Dedifferentiated amniotic fluid mesenchymal stem cell (primary cell): Measurements from ENCODE around the gene CRTC1.

Experiments
- DNase-seq: peaks from one replicate; pipeline ENCODE4 v3.0.0-alpha.2; 2016; ENCODE audit errors: extremely low spot score

The CRTC1 gene

DNA sequence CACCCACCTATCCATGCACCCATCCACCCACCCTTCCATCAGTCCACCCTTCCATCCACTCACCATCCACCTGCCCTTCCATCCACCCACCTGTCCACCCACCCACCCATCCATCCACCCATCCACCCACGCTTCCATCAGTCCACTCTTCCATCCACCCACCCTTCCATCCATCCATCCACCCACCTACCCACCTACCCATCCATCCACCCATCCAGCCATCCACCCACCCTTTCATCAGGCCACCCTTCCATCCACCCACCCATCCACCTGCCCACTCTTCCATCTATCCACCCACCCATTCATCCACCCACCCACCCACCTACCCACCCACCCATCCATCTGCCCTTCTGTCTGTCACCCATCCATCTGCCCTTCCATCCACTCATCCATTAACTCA is 29.6 kb upstream of the CRTC1 start:
- no peak for DNase-seq

DNA sequence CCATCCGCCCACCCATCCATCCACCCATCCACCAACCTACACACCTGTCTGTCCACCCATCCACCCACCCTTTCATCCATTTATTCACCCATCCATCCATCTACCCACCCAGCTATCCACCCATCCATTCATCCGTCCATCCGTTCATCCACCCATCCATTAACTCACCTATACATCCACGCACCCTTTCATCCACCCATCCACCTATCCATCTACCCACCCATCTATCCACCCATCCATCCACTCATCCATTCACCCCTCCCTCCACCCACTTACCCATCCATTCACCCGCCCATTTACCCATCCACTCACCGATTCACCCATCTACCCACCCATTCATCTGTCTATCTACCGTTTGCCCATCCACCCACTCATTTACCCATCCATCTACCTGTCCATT is 29.0 kb upstream of the CRTC1 start:
- DNase-seq, result no peak

DNA sequence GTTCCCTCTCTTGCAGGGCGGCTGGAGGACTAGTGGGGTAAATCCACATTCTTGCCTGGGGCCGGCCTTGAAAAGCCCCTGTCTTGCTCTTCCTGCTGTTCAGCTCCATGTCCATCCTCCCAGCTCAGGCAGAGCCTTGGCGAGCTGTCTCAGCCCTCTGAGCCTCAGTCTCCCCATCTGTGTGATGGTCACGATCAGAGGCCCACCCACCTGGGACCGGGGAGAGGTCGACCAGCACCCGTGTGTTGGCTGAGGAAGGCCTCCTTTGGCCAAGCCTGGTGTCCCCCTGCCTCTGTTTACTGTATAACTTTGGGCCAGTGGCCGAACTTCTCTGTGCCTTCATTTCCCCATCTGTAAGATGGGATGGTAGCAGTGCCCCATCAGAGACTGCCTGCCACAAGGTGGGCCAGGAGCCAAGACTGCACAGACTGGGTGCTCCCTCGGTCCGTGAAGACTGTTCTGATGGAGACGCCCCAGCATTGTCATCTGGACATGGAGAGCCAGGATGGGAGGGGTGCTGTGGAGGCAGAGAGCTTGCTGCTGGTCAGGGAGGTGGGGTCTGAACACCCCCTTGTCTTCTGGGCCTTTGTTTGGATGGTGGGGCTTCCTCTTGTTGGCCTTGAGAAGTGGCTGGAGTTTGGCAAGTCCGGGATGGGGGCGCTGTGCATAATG is 28.2 kb upstream of the CRTC1 start:
- no peak for DNase-seq

DNA sequence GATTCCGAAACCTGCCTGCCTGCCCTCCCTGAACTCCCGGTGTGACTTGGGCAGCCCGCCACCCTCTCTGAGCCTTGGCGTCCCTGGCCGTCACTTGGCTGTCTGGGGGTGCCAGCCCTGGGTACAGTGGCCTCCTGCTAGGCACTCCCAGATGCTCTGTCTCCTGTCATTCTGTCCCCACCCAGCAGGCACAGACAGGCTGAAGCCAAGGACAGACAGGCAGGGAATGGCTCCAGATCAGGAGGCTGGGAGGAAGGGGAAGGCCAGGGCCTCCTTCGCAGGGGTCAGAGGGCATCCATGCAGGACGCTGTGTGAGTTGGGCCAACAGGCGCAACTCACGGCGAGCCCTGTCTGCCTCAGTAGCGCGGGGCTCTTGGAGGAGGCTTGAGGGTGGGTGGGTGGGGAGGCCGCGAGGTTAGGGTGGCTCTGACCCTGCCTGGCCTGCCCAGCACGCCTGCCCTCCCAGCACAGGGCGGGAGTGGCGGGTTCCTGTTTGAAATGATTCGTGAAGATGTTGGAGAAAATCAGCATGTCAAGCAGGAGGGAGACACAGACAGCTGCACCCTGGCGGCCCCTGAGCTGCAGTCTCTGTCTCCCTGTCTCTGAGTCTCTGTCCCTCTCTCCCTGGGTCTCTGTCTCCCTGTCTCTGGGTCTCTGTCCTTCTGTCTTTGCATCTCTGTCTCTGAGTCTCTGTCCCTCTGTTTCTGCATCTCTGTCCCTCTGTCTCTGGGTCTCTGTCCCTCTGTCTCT is 27.0 kb upstream of the CRTC1 start:
- DNase-seq, result no peak

DNA sequence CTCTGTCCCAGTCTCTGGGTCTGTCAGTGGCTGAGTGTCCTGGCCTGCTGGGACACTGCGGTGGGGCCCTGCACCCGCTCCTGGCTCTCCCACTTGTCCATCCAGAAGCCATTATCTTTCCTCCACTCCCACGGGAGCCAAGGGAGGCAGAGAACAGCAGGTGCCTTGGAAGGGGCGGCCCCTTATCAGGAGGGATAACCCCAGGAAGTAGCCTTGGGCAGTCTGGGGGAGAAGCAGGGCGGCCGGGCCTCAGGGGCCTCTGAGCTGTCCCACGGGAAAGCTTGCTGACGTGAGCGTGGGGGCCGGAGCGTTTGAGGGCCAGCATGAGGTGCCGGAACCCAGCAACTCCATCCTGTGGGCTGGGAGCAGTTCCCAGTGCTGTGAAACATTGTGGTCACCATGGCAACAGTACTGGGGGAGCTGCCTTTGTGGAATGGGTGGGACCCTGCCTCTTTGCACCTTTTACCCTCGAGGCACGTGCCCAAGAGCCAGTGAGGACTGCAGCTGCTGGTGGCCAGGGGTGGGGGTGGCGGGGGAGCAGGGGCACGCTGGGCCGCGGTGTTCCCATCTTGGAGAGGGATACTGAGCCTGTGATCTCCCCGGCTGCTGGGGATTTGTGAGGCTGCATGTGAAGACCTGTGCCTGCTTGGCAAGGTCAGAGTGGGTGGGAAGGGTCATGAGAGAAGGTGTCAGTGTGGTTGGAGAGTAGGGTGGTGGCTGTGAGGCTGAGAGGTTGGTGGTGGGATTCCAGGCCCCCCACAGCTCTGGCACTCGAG is 25.7 kb upstream of the CRTC1 start:
- no peak for DNase-seq

DNA sequence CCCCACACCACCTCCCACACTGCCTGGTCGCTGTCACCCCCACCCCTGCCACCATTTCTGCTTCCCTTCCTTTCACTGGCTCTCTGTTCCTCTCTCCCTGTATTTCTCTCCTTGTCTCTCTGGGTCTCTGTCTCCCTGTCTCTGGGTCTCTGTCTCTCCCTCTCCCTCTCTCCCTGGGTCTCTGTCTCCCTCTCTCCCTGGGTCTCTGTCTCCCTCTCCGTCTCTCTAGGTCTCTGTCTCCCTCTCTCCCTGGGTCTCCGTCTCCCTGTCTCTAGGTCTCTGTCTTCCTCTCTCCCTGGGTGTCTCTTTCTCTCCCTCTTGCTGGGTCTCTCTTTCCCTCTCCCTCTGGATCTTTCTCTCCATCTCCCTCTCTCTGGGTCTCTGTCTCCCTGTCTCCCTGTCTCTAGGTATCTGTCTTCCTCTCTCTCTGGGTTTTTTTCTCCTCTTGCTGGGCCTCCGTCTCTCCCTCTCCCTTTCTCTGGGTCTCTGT is 25.1 kb upstream of the CRTC1 start:
- DNase-seq, result no peak

DNA sequence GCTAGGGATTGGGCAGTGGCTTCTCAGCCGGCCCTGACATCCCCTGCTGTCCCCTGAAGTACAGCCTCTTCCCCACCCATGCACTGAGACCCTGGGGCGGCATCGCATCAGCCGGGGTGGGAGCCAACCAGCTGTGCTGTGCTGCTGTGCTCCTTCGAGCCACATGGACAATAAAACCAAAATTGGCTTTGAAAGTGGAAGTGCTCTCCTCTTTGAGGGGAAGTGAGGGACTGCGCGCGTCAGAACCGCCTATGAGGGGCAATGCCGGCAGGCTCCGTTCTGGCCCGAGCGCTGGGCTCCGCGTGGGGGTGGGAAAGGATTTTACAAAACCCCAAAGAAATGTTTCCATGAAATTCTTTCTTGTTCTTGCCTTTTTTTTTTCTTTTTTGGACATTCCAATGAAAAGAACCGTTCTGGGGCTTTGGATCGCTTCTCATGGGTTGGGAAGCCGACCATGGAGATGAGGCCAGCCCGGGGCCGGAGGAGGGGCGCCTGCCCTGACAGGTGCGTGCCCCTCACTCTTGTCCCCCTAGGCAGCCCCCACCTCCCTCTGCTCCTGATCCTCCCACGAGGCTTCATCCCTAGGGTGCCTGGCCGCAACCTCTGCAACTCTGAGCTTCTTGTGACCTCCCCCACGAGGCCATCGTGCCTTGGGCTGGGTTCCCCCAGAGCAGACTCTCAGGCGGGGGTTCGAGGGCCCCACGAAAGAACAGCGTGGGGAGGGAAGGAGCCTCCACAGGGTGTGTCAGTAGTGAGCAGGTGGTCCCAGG is 24.0 kb upstream of the CRTC1 start:
- DNase-seq, result no peak

DNA sequence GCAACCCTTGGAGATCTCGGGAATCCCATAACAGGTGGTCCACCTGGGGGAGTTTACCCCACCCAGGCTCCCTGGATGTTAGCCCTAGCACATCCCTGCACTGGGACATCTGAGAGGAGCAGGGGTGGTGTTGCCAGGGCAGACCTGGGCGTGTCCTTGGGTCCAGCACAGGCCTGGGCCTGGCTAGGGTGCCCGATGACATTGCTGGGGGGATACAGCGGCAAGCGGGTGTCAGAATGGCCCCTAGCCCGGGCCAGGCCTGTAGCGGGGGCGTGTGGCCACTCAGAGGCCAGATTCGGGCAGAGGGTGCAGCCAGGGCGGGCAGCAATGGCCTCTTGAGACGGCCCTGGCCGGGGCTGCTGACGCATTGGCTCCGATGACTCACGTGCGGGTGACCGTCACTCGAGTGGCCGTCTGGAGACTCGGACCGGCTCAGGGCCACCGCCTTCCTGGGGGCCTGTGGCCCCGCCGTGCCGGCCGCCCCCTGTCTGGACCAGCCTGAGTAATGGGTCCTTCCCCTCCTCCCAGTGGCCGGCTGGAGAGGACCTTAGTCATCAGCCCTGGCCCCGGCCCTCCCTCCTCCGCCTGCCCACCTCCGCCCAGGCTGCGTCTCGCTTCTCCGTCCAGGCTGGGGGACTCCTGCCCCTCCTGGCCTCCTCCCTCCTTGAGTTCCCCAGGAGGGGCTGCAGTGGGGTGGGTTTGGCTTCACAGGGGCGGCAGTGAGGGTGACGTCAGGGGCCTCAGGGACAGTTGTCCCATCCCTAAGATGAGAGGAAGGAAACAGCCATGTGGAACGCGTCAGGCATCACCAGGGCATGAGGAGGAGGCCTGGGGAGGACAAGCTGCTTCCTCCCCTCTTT is 23.2 kb upstream of the CRTC1 start:
- DNase-seq, result no peak

DNA sequence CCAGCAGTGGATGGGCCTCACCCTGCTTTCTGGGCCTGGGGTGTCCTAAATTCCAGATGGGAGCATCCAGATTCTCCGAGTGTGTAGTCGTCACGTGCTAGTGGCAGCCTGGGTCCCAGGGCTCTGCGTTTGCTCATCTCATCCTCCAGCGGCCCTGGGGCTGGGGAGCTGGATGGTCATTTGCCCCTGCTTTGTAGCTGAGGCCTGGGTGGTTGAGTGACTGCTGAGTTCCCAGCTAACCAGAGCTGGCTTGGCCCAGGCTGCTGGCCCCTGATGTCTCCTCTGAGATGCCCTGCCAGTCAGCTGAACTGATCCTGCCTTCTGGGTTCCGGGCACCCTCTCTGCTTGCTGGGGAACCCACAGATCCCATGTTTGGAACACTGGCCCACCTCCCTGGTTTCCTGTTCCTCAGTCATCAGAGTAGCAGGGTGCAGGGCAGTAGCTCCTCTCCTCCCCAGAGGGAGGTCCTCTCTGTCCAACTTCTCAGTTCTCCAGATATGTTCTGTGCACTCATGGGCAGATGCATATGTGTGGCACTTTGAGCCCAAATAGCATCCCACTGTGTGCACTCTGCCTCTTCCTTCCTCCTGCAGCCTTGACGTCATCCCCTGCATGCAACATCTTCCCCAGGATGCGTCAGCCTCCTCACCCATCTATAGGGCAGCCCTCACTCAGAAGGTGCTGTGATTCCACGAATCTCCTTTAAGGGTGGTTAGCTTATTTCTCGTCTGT is 22.4 kb upstream of the CRTC1 start:
- no peak for DNase-seq

DNA sequence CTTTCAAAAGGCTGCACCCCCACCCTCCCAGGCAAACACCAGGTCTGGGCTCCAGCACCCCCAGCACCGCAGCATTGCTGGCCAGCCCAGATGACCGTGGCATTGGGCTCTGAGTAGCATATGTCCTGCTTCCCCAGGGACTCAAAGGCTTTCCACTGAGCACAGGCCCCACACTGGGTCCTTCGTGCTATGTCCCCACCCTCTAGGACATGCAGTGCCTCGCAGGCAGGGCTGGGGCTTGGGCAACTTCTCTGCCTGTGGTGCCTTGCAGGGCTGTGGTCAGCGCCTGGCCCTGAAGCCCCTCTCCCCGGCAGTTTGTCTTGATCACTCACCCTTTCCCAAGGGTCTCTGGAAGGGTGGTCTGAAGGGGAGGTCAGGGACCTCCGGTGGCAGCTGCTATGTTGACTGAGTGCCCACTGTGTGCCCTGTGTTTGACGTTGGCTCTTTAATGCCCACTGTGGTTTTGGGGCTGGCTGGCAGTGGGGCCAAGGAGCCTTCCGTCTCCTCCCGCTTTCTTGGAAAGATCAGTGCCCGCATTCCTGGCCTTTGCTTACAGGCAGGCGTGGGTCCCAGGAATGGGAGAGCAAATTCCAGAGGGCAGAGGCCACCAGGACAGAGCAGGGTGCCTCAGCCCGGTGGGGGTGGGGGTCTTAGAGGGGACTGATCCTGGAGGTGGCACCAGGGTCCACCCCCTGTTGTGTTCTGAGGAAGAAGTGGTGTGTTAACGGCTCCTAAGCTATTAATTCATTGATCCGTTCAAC is 20.3 kb upstream of the CRTC1 start:
- no peak for DNase-seq

DNA sequence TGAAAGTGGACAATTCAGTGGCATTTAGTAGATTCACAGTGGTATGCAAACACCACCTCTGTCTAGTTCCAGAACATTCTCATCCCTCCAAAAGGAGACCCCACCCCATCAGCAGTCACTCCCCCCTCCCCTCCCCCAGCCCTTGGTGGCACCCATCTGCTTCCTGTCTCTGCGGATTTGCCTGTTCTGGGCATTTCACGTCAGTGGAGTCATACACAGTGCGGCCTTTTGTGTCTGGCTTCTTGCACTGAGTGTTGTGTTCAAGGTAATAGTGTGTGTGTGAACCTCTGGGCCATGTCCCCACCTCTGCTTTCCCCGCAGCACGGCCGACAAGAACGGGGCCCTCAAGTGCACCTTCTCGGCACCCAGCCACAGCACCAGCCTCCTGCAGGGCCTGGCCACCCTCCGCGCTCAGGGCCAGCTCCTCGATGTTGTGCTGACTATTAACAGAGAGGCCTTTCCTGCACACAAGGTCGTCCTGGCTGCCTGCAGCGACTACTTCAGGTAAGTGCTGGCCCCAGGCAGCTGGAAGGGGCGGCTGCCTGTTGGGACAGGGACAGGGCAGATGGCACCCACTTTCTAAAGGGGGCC is 19.4 kb upstream of the CRTC1 start:
- DNase-seq, result no peak

DNA sequence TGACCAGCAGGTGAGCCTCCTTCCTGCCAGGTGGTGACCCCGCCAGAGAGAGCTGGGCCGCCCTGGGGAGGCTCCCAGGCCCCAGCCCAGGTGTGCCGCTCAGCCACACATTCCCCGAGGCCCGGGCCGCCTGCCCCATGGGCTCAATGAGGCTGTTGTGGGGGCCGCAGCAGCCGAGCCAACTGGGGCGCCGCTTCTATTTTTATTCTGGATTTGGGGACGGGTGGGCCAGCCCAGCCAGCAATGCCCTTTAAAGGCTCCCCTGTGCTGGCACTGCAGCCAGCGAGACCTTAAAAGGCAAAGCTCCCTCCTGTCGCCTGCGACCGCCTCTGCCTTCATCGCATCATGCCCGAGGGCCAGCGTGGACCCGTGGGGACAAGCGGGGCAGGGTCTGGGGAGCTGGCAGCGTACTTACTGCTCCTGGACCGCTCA is 17.7 kb upstream of the CRTC1 start:
- no peak for DNase-seq

DNA sequence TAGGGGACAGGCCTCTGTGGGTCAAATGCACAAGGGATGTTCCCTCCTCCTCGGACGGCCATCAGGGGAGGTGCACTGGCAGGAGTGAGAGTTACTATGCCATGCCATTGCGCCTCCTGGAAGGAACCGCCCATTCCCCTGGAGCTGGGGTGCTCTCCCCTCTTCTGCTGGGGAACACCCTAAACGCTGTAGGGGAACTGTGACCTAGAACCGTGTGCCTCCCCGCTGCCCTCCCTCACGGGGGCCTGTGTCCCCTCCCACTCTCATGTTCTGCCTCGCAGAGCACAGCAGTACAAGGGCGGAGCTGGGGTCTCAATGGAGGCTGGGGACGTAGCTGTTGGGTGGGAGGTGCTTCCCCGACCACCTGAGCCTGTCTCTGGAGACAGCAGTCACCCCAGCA is 17.2 kb upstream of the CRTC1 start:
- no peak for DNase-seq

DNA sequence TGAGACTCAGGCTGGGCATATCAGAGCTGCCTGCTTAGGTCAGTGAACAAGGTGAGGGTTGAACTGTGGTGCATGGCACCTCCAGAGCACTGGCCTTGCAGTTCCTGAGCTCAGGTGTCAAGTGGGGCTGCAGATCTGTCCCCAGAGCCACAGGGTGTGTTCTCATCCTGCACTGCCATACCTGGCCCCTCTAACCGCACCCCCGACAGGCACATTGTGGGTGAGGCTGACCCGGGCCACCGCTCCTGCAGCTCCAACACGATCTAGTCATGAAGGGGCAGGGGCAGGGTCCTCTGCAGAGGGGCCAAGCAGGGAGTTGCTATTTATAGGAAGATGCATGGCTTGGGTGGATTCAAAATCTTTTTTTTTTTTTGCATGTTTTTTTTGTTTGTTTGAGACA is 16.7 kb upstream of the CRTC1 start:
- no peak for DNase-seq

DNA sequence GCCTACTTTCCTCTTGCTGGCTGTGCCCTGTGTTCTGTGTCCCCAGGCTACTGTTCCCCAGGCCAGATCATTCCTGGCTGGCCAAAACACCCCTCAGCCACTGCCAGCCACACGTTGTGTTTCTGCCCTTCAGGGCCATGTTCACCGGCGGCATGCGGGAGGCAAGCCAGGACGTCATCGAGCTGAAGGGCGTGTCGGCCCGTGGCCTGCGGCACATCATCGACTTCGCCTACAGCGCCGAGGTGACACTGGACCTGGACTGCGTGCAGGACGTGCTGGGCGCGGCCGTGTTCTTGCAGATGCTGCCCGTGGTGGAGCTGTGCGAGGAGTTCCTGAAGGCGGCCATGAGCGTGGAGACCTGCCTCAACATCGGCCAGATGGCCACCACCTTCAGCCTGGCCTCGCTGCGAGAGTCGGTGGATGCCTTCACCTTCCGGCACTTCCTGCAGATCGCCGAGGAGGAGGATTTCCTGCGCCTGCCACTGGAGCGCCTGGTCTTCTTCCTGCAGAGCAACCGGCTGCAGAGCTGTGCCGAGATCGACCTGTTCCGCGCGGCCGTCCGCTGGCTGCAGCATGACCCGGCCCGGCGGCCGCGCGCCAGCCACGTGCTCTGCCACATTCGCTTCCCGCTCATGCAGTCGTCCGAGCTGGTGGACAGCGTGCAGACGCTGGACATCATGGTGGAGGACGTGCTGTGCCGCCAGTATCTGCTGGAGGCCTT is 15.8 kb upstream of the CRTC1 start:
- no peak for DNase-seq

DNA sequence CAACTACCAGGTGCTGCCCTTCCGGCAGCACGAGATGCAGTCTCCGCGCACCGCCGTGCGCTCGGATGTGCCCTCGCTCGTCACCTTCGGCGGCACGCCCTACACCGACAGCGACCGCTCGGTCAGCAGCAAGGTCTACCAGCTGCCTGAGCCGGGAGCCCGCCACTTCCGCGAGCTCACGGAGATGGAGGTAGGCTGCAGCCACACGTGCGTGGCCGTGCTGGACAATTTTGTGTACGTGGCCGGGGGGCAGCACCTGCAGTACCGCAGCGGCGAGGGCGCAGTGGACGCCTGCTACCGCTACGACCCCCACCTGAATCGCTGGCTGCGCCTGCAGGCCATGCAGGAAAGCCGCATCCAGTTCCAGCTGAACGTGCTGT is 15.2 kb upstream of the CRTC1 start:
- no peak for DNase-seq

DNA sequence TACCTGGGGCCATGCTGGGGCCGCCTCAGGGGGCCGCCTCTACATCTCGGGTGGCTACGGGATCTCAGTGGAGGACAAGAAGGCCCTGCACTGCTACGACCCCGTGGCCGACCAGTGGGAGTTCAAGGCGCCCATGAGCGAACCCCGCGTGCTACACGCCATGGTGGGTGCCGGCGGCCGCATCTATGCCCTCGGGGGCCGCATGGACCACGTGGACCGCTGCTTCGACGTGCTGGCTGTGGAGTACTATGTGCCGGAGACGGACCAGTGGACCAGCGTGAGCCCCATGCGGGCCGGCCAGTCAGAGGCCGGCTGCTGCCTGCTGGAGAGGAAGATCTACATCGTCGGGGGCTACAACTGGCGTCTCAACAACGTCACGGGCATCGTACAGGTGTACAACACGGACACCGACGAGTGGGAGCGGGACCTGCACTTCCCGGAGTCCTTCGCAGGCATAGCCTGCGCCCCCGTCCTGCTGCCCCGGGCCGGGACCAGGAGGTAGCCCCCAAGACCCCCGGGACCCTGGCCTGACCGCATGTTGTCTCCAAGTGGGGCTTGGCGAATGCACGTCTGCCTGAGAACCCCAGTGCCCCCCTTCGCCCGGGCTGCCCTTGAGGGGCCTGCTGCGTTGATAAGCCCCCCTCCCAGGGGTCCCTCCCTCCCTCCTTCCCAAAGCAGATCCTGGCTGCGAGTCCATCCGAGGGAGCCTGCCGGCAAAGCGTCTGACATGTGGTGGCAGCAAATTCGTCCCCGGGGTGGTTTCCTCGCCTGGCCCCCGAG is 14.5 kb upstream of the CRTC1 start:
- DNase-seq, result no peak

DNA sequence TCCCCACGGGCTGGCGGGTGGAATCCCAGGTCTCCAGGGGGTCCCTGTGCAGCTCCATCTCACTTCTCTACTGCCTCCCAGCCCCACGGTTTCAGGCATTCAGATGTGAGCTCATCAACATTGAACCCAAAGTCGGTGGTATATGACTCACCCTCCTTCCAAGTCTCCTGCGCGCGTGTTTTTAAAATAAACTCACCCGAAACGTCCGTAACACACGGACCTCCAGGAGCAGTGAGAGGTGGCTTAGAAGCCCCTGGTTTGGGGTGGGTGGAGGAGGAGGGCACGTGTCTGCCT is 14.0 kb upstream of the CRTC1 start:
- no peak for DNase-seq
